HCT116 (cell line): ENCODE data around the gene CALML6. TPM values are rescaled to one million over a fixed set of nuclear protein-coding genes. Genes with fewer than 3 reads are reported as not detected.

Experiments
- ATAC-seq: fragments of 200-7000 bp; cut with Tn5 transposase; 2 replicates; pipeline ENCODE4 v1.9.1; 2020; ENCODE audit warnings: mild to moderate bottlenecking, moderate library complexity
- BruUV-seq: library from RNA; stranded (reverse); fragments of 400-500 nt; replicated peaks from 2 replicates; lab custom pipeline; 2021; lab: Mats Ljungman, UMichigan
- CTCF ChIA-PET: fragments of 300-600 bp; sonication (Branson Sonifier 250); formaldehyde crosslinking; loops from one replicate; lab custom pipeline; 2021; ENCODE audit warnings: antibody characterized with exemption; lab: Charles Lee
- POLR2A ChIA-PET: fragments of 300-600, 350-600 bp; sonication (Branson Sonifier 250); formaldehyde crosslinking; loops from one replicate; lab custom pipeline; 2021; ENCODE audit warnings: antibody characterized with exemption; lab: Charles Lee
- RAD21 ChIA-PET, 2 experiments: fragments of 300-600 bp; sonication (Branson Sonifier 250); formaldehyde crosslinking; loops; one replicate each; lab custom pipeline; 2023; ENCODE audit warnings: low total read pairs in 2 of 2; ENCODE audit not compliant: uncharacterized antibody in 2 of 2, unreplicated experiment in 2 of 2, low non-redundant PET in 1 of 2; lab: Charles Lee
- DNase-seq: peaks from one replicate; pipeline ENCODE4 v3.0.0-alpha.2; 2010; ENCODE audit warnings: low read depth, low spot score
- H2AFZ ChIP-seq: fragments of 200-600 bp; shearing (Covaris generic), sonication (generic); 2 replicates; pipeline ENCODE4 v1.6.1; 2017; ENCODE audit warnings: low read depth, mixed run types, mixed read lengths, antibody characterized with exemption, low read length; ENCODE audit not compliant: poor library complexity, severe bottlenecking
- H3K27ac ChIP-seq: 2 replicates; pipeline ENCODE4 v1.5.1; 2012; ENCODE audit warnings: low read depth, low read length
- H3K27me3 ChIP-seq: fragments of 200-600 bp; sonication (generic); 2 replicates; pipeline ENCODE4 v1.6.1; 2016; ENCODE audit warnings: mixed run types, low read length, mixed read lengths; ENCODE audit not compliant: insufficient read depth
- H3K36me3 ChIP-seq, 2 experiments: fragments of 200-500 bp in 1 of 2; fragments of 200-600 bp in 1 of 2; sonication (Bioruptor generic) in 1 of 2; sonication (generic) in 1 of 2; 2 replicates each; pipeline versions ENCODE4 v1.5.1 to v1.6.1; 2014 to 2016; ENCODE audit warnings: low read length in 2 of 2, inconsistent platforms in 1 of 2, mixed read lengths in 1 of 2, mixed run types in 1 of 2; ENCODE audit not compliant: insufficient read depth in 2 of 2, control insufficient read depth in 1 of 2
- H3K4me1 ChIP-seq, 2 experiments: fragments of 200-600 bp in 1 of 2; sonication (generic) in 1 of 2; 2 replicates each; pipeline versions ENCODE4 v1.5.1 to v1.6.1; 2012 to 2017; ENCODE audit warnings: low read length in 2 of 2, inconsistent platforms in 1 of 2, mild to moderate bottlenecking in 1 of 2, mixed read lengths in 1 of 2, mixed run types in 1 of 2, moderate library complexity in 1 of 2; ENCODE audit not compliant: insufficient read depth in 2 of 2, control insufficient read depth in 1 of 2
- H3K4me2 ChIP-seq: fragments of 200-600 bp; sonication (generic); 2 replicates; pipeline ENCODE4 v1.6.1; 2017; ENCODE audit warnings: mixed run types, low read length, mixed read lengths
- H3K4me3 ChIP-seq, 2 experiments: fragments of 200-600 bp in 1 of 2; sonication (generic) in 1 of 2; replicated peaks in 1 of 2; 2 replicates each; pipeline ENCODE4 v1.5.1; 2011 to 2016; ENCODE audit warnings: low read length in 2 of 2, control low read depth in 1 of 2, low read depth in 1 of 2, mild to moderate bottlenecking in 1 of 2, mixed read lengths in 1 of 2, mixed run types in 1 of 2
- H3K79me2 ChIP-seq: fragments of 200-600 bp; sonication (generic); 2 replicates; pipeline ENCODE4 v1.6.1; 2017; ENCODE audit warnings: mild to moderate bottlenecking, mixed run types, low read length, moderate library complexity, mixed read lengths; ENCODE audit not compliant: insufficient read depth
- H3K9ac ChIP-seq: fragments of 200-600 bp; sonication (generic); 2 replicates; pipeline ENCODE4 v1.6.1; 2016; ENCODE audit warnings: low read length, mixed read lengths
- H3K9me2 ChIP-seq: fragments of 200-600 bp; sonication (generic), shearing (Covaris generic); 2 replicates; pipeline ENCODE4 v1.6.1; 2017; ENCODE audit warnings: mixed run types, mild to moderate bottlenecking, moderate library complexity; ENCODE audit not compliant: insufficient read depth
- H3K9me3 ChIP-seq, 2 experiments: fragments of 200-500 bp in 1 of 2; fragments of 200-600 bp in 1 of 2; sonication (Bioruptor generic) in 1 of 2; sonication (generic) in 1 of 2; 2 replicates each; pipeline ENCODE4 v1.6.1; 2014 to 2017; ENCODE audit warnings: low read length in 2 of 2, mixed read lengths in 2 of 2, inconsistent platforms in 1 of 2, low read depth in 1 of 2, mild to moderate bottlenecking in 1 of 2, mixed run types in 1 of 2, moderate library complexity in 1 of 2; ENCODE audit not compliant: control insufficient read depth in 1 of 2, insufficient read depth in 1 of 2
- H4K20me1 ChIP-seq: fragments of 200-600 bp; sonication (generic), shearing (Covaris generic); 2 replicates; pipeline ENCODE4 v1.6.1; 2017; ENCODE audit warnings: mixed run types, mild to moderate bottlenecking, moderate library complexity; ENCODE audit not compliant: insufficient read depth
- CEBPB ChIP-seq: IDR thresholded peaks from 2 replicates; pipeline ENCODE4 v1.6.1; 2012; ENCODE audit warnings: low read depth
- ELF1 ChIP-seq: IDR thresholded peaks from 2 replicates; pipeline ENCODE4 v1.6.1; 2012; ENCODE audit warnings: low read depth, borderline replicate concordance
- EZH2 ChIP-seq: fragments of 200-600 bp; sonication (generic); IDR thresholded peaks from 2 replicates; pipeline ENCODE4 v1.6.1; 2017; ENCODE audit warnings: antibody characterized with exemption, mixed run types
- EZH2phosphoT487 ChIP-seq: fragments of 200-600 bp; IDR thresholded peaks from 2 replicates; pipeline ENCODE4 v1.6.1; 2018; ENCODE audit warnings: antibody characterized with exemption, borderline replicate concordance
- POLR2AphosphoS5 ChIP-seq: IDR thresholded peaks from 2 replicates; pipeline ENCODE4 v1.6.1; 2011; ENCODE audit warnings: mild to moderate bottlenecking, low read depth, low read length, moderate library complexity
- RAD21 ChIP-seq: IDR thresholded peaks from 2 replicates; pipeline ENCODE4 v1.6.1; 2012; ENCODE audit warnings: low read depth, mild to moderate bottlenecking
- SP1 ChIP-seq: IDR thresholded peaks from 2 replicates; pipeline ENCODE4 v1.6.1; 2012; ENCODE audit warnings: low read depth
- SRF ChIP-seq: IDR thresholded peaks from 2 replicates; pipeline ENCODE4 v1.6.1; 2012; ENCODE audit warnings: low read depth
- TCF7L2 ChIP-seq: IDR thresholded peaks from 2 replicates; pipeline ENCODE4 v1.7.0; 2011; ENCODE audit warnings: borderline replicate concordance, inconsistent platforms; ENCODE audit not compliant: insufficient read depth, insufficient read length; ENCODE audit errors: extremely low read depth
- ZFX ChIP-seq: fragments of 450-650 bp; IDR thresholded peaks from 2 replicates; pipeline ENCODE4 v1.6.1; 2017
- intact Hi-C: fragments of 100-400 bp; cut with micrococcal nuclease; formaldehyde crosslinking; loops from 2 replicates; pipeline ENCODE4 v1.10.0; 2022
- total RNA-seq: library from RNA; stranded (reverse); gene quantifications from one replicate; pipeline ENCODE4 v1.2.1, GENCODE V29; 2021; ENCODE audit not compliant: unreplicated experiment
- TF ChIP-seq, protein P1 (sequence below): IDR thresholded peaks from 2 replicates; pipeline ENCODE4 v1.6.1; 2012
- TF ChIP-seq, protein P2 (sequence below): IDR thresholded peaks from 2 replicates; pipeline ENCODE4 v1.6.1; 2011; ENCODE audit warnings: mild to moderate bottlenecking, low read length, moderate library complexity; ENCODE audit not compliant: insufficient replicate concordance; ENCODE audit errors: extremely low read depth
- TF ChIP-seq, protein P3 (sequence below): IDR thresholded peaks from 2 replicates; pipeline ENCODE4 v1.6.1; 2012; ENCODE audit warnings: low read depth

CALML6 gene
- total RNA-seq, 1 experiment from 2014 or later, result 2.3 TPM

DNA sequence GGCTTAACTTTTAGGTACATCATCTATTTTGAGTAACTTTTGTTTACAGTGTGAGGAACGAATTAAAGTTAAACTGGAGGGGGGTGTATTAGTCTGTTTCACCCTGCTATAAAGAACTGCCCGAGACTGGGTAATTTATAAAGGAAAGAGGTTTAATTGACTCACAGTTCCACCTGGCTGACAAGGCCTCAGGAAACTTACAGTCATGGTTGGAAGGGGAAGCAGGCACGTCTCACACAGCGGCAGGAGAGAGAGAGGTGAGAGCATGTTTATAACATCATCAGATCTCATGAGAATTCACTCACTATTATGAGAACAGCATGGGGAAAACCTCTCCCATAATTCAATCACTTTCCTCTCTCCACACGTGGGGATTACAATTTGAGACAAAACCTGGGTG lies 35.9 kb downstream of the CALML6 start:
- H2AFZ ChIP-seq, result no peak overlapping the region
- no peaks in the 10 kb centered on the region for H4K20me1 ChIP-seq
- H3K9me3 ChIP-seq, result no peaks in the 10 kb centered on the region
- no peak for ATAC-seq
- no peaks in the 10 kb centered on the region for H3K4me1 ChIP-seq
- no peaks in the 10 kb centered on the region for H3K36me3 ChIP-seq
- no peaks in the 10 kb centered on the region for H3K27me3 ChIP-seq
- H3K4me2 ChIP-seq, result no peak overlapping the region
- TF ChIP-seq POLR2AphosphoS5, result no peak
- TF ChIP-seq, protein P1, sequence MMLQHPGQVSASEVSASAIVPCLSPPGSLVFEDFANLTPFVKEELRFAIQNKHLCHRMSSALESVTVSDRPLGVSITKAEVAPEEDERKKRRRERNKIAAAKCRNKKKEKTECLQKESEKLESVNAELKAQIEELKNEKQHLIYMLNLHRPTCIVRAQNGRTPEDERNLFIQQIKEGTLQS, result no peak
- TF ChIP-seq CEBPB, result no peak
- TF ChIP-seq TCF7L2, result no peak
- TF ChIP-seq ELF1, result no peak
- no peak for TF ChIP-seq ZFX
- TF ChIP-seq, protein P2, sequence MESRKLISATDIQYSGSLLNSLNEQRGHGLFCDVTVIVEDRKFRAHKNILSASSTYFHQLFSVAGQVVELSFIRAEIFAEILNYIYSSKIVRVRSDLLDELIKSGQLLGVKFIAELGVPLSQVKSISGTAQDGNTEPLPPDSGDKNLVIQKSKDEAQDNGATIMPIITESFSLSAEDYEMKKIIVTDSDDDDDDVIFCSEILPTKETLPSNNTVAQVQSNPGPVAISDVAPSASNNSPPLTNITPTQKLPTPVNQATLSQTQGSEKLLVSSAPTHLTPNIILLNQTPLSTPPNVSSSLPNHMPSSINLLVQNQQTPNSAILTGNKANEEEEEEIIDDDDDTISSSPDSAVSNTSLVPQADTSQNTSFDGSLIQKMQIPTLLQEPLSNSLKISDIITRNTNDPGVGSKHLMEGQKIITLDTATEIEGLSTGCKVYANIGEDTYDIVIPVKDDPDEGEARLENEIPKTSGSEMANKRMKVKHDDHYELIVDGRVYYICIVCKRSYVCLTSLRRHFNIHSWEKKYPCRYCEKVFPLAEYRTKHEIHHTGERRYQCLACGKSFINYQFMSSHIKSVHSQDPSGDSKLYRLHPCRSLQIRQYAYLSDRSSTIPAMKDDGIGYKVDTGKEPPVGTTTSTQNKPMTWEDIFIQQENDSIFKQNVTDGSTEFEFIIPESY, result no peak
- TF ChIP-seq, all 23 proteins: peak for 0
- ChIA-PET POLR2A (no interaction called here), RAD21 (no interaction called here), CTCF (interaction anchor here (1.4 kb wide), 1 partner anchor 94 kb away, joined by 4 read pairs; no protein-coding TSS in a partner anchor)
- no TSS peak for BruUV-seq
- Histone ChIP-seq H3K4me3 (no peak overlapping the region), H3K9ac (no peak overlapping the region), H3K9me2 (no peaks in the 10 kb centered on the region), H3K27ac (no peak overlapping the region), H3K79me2 (no peaks in the 10 kb centered on the region)
- intact Hi-C loops, result no loop called here
- DNase-seq, result no peak

DNA sequence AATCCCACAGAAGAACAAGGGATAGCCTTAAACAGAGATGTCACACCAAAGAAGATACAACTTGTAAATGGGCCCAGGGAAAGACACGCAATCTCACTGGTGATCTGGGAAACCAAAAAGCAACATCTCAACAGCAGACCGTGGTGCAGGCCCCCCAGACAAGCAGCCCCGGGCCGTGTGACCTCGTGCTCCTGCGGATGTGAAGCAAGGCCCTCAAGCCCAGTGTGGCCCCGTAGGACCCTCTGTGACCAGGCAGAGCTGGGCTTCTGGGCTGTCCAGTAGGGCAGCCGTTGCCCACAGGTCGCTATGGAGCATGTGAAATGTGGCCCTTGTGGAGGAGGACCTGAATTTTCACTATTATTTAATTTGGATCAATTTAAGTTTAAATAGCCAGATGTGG lies 39.0 kb downstream of the CALML6 start:
- H2AFZ ChIP-seq, result no peak overlapping the region
- no peaks in the 10 kb centered on the region for H3K9me2 ChIP-seq
- H4K20me1 ChIP-seq, result no peaks in the 10 kb centered on the region
- ATAC-seq, result no peak
- no peak overlapping the region for H3K27ac ChIP-seq
- no TSS peak for BruUV-seq
- H3K79me2 ChIP-seq, result no peaks in the 10 kb centered on the region
- DNase-seq, result no peak
- CTCF ChIA-PET, result interaction anchor here (0.7 kb wide), 1 partner anchor 10 kb away, joined by 3 read pairs; no protein-coding TSS in a partner anchor
- POLR2A ChIA-PET, result no interaction called here
- no peaks in the 10 kb centered on the region for H3K36me3 ChIP-seq
- H3K27me3 ChIP-seq, result no peaks in the 10 kb centered on the region
- H3K4me1 ChIP-seq, result no peaks in the 10 kb centered on the region
- no peak overlapping the region for H3K4me2 ChIP-seq
- no peak overlapping the region for H3K9ac ChIP-seq
- intact Hi-C loops, result no loop called here
- RAD21 ChIA-PET, result no interaction called here
- H3K9me3 ChIP-seq, result no peaks in the 10 kb centered on the region
- no peak overlapping the region for H3K4me3 ChIP-seq
- TF ChIP-seq EZH2 (no peak), SRF (no peak), SP1 (no peak), CEBPB (no peak), EZH2phosphoT487 (no peak), RAD21 (no peak), TCF7L2 (no peak)
- TF ChIP-seq, protein P1, result no peak
- TF ChIP-seq, protein P3, sequence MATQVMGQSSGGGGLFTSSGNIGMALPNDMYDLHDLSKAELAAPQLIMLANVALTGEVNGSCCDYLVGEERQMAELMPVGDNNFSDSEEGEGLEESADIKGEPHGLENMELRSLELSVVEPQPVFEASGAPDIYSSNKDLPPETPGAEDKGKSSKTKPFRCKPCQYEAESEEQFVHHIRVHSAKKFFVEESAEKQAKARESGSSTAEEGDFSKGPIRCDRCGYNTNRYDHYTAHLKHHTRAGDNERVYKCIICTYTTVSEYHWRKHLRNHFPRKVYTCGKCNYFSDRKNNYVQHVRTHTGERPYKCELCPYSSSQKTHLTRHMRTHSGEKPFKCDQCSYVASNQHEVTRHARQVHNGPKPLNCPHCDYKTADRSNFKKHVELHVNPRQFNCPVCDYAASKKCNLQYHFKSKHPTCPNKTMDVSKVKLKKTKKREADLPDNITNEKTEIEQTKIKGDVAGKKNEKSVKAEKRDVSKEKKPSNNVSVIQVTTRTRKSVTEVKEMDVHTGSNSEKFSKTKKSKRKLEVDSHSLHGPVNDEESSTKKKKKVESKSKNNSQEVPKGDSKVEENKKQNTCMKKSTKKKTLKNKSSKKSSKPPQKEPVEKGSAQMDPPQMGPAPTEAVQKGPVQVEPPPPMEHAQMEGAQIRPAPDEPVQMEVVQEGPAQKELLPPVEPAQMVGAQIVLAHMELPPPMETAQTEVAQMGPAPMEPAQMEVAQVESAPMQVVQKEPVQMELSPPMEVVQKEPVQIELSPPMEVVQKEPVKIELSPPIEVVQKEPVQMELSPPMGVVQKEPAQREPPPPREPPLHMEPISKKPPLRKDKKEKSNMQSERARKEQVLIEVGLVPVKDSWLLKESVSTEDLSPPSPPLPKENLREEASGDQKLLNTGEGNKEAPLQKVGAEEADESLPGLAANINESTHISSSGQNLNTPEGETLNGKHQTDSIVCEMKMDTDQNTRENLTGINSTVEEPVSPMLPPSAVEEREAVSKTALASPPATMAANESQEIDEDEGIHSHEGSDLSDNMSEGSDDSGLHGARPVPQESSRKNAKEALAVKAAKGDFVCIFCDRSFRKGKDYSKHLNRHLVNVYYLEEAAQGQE, result no peak
